ENCODE results near the gene SOX6. TPM values are rescaled to one million over a fixed set of nuclear protein-coding genes. Genes with fewer than 3 reads are reported as not detected.

SOX6 gene
- total RNA-seq, 4 donors from 2014 or later, result 1.6 to 22.7 (median 6.9) TPM

GRCh38 chr11:15985860-15986139, 370.5 kb downstream of the SOX6 start:
- no peak for DNase-seq
- Histone ChIP-seq H3K27ac (no peak overlapping the region), H3K9me3 (no peaks in the 10 kb centered on the region), H3K27me3 (no peaks in the 10 kb centered on the region), H3K36me3 (no peaks in the 10 kb centered on the region), H3K4me1 (no peaks in the 10 kb centered on the region), H3K4me3 (no peak overlapping the region)
- TF ChIP-seq CTCF (IDR thresholded peaks at IDR 0.05), result no peak
- no peak for TF ChIP-seq EP300 (IDR thresholded peaks at IDR 0.05; ENCODE audit: low read depth)
- TF ChIP-seq POLR2A (IDR thresholded peaks at IDR 0.05), result no peak
- no peak for TF ChIP-seq POLR2AphosphoS5 (IDR thresholded peaks at IDR 0.05)
- intact Hi-C loops (cut with DNase I; ENCODE audit: low total_unique reads), result no loop called here
- in situ Hi-C loops (cut with MboI; ENCODE audit: low pct_ligation_motif_present in 1 of 4, low pct_unique_long_range_greater_than_20kb in 1 of 4, low sequenced_read_pairs in 3 of 4), result no loop called here

- no peak for TF ChIP-seq CTCF (IDR thresholded peaks at IDR 0.05)
- TF ChIP-seq POLR2A (IDR thresholded peaks at IDR 0.05), result no peak
- no peak for TF ChIP-seq POLR2AphosphoS5 (IDR thresholded peaks at IDR 0.05)
- TF ChIP-seq EP300 (IDR thresholded peaks at IDR 0.05; ENCODE audit: low read depth), result no peak
- H3K27ac ChIP-seq, result no peak overlapping the region
- no peaks in the 10 kb centered on the region for H3K4me1 ChIP-seq
- no peak for DNase-seq
- H3K9me3 ChIP-seq, result no peaks in the 10 kb centered on the region
- no peaks in the 10 kb centered on the region for H3K36me3 ChIP-seq
- 91% methylated on average over 1 of the region's 1 CpG; no CpG with 5 or more reads in 1 of the 2 donors for WGBS, 2 donors (ENCODE audit: low coverage in 1 of 2)
- intact Hi-C loops (cut with DNase I; ENCODE audit: low total_unique reads), result no loop called here
- H3K4me3 ChIP-seq, result no peak overlapping the region
- H3K27me3 ChIP-seq, result no peaks in the 10 kb centered on the region
- in situ Hi-C loops (cut with MboI; ENCODE audit: low pct_ligation_motif_present in 1 of 4, low pct_unique_long_range_greater_than_20kb in 1 of 4, low sequenced_read_pairs in 3 of 4), result no loop called here
Observed at GRCh38 chr11:15985127-15985859, 371.1 kb downstream of the SOX6 start.

- Histone ChIP-seq H3K9me3 (no peaks in the 10 kb centered on the region), H3K4me3 (no peak overlapping the region), H3K36me3 (no peaks in the 10 kb centered on the region), H3K27me3 (no peaks in the 10 kb centered on the region), H3K27ac (no peak overlapping the region), H3K4me1 (no peaks in the 10 kb centered on the region)
- intact Hi-C loops (cut with DNase I; ENCODE audit: low total_unique reads), result no loop called here
- no peak for DNase-seq
- WGBS, 2 donors (ENCODE audit: low coverage in 1 of 2), result 77 to 100% methylated on average over 1 of the region's 1 CpG
- in situ Hi-C loops (cut with MboI; ENCODE audit: low pct_ligation_motif_present in 1 of 4, low pct_unique_long_range_greater_than_20kb in 1 of 4, low sequenced_read_pairs in 3 of 4), result no loop called here
- no peak for TF ChIP-seq POLR2A (IDR thresholded peaks at IDR 0.05)
- no peak for TF ChIP-seq POLR2AphosphoS5 (IDR thresholded peaks at IDR 0.05)
- no peak for TF ChIP-seq EP300 (IDR thresholded peaks at IDR 0.05; ENCODE audit: low read depth)
- TF ChIP-seq CTCF (IDR thresholded peaks at IDR 0.05), result no peak
Observed at GRCh38 chr11:15981292-15981691, 375.1 kb downstream of the SOX6 start.

GRCh38 chr11:15977116-15977515, 379.2 kb downstream of the SOX6 start:
- no peak overlapping the region for H3K27ac ChIP-seq

More at GRCh38 chr11:15977116-15977515, 379.2 kb downstream of the SOX6 start:
- in situ Hi-C loops (cut with MboI; ENCODE audit: low pct_ligation_motif_present in 1 of 4, low pct_unique_long_range_greater_than_20kb in 1 of 4, low sequenced_read_pairs in 3 of 4) (no loop called here), intact Hi-C loops (cut with DNase I; ENCODE audit: low total_unique reads) (no loop called here)
- Histone ChIP-seq H3K4me1 (no peaks in the 10 kb centered on the region), H3K27me3 (no peaks in the 10 kb centered on the region), H3K36me3 (no peaks in the 10 kb centered on the region), H3K4me3 (no peak overlapping the region), H3K9me3 (no peaks in the 10 kb centered on the region)
- TF ChIP-seq EP300 (IDR thresholded peaks at IDR 0.05; ENCODE audit: low read depth) (no peak), POLR2AphosphoS5 (IDR thresholded peaks at IDR 0.05) (no peak), POLR2A (IDR thresholded peaks at IDR 0.05) (no peak), CTCF (IDR thresholded peaks at IDR 0.05) (no peak)
- no peak for DNase-seq
- 80 to 93% methylated on average over 4 of the region's 4 CpGs for WGBS, 2 donors (ENCODE audit: low coverage in 1 of 2)
